LNCAP (cell line): Measurements from ENCODE around the gene GNAT2.

Experiments
- TF ChIP-seq, protein P1 (sequence below): fragments of 450-650 bp; IDR thresholded peaks from 2 replicates; pipeline ENCODE4 v1.5.1; 2017; ENCODE audit warnings: mild to moderate bottlenecking

GNAT2 gene

DNA sequence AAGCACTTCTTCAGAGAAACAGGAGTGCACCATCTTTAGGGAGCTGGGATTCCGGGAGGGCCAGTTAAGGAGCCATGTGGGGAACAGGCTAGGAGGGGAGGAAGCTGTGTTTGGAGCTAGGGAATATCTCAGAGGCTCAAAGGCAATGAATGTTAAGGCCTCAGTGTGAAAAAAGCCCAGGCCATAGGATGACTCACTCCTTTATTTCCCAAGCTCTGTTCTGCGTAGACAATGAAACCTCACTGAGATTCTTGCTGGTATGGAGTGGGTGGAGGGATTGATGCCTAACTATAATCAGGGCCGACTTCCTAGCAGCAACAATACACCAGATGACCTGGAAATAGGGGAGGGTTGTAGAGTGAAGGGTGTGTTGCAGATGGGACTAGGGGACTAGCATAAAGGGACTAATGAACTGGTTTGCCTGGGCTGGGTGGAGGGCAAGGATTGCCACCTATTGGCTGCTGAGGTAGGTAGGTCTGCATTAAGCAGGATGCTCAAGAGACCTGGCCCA is 2.1 kb downstream of the GNAT2 start:
- TF ChIP-seq, protein P1, sequence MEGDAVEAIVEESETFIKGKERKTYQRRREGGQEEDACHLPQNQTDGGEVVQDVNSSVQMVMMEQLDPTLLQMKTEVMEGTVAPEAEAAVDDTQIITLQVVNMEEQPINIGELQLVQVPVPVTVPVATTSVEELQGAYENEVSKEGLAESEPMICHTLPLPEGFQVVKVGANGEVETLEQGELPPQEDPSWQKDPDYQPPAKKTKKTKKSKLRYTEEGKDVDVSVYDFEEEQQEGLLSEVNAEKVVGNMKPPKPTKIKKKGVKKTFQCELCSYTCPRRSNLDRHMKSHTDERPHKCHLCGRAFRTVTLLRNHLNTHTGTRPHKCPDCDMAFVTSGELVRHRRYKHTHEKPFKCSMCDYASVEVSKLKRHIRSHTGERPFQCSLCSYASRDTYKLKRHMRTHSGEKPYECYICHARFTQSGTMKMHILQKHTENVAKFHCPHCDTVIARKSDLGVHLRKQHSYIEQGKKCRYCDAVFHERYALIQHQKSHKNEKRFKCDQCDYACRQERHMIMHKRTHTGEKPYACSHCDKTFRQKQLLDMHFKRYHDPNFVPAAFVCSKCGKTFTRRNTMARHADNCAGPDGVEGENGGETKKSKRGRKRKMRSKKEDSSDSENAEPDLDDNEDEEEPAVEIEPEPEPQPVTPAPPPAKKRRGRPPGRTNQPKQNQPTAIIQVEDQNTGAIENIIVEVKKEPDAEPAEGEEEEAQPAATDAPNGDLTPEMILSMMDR = no peak

DNA sequence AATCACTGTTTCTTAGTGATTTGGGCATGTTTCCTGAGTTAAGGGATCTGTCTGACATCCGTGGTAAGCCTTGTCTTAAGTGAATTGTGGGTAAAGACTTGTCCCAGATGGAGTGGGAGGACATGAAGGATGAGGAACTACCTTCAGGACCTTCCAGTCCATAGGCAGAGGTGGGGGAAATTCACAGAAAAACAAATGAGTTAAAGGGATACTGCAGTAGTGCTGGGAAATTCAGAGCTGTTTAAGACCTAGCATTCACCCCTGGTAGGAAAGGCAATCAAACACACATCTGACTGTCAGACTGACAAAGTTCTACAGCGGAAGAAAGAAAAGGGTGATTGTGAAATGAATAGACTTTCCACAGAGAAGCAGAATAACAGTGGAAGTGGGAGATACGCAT is 3.0 kb downstream of the GNAT2 start:
- TF ChIP-seq, protein P1 = no peak

DNA sequence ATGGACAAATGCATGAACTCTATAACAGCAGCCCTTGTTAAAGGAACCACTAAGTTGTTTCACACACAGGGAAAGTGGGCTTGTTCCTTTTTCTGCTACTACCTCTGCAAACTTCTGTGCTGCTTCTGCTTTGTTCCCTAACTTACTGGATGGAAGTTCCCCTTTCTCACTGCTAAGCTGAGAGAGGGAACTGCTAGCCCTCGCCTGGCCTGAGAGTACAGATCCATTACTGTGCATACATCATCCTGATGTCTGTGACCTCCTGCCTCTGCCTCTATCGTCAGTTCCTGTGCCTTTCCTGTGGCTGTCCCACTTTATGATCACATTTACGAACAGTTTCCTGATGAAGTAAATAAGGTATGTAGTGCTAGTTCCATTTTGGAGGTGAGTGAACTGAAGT is 3.5 kb downstream of the GNAT2 start:
- TF ChIP-seq, protein P1 = no peak

DNA sequence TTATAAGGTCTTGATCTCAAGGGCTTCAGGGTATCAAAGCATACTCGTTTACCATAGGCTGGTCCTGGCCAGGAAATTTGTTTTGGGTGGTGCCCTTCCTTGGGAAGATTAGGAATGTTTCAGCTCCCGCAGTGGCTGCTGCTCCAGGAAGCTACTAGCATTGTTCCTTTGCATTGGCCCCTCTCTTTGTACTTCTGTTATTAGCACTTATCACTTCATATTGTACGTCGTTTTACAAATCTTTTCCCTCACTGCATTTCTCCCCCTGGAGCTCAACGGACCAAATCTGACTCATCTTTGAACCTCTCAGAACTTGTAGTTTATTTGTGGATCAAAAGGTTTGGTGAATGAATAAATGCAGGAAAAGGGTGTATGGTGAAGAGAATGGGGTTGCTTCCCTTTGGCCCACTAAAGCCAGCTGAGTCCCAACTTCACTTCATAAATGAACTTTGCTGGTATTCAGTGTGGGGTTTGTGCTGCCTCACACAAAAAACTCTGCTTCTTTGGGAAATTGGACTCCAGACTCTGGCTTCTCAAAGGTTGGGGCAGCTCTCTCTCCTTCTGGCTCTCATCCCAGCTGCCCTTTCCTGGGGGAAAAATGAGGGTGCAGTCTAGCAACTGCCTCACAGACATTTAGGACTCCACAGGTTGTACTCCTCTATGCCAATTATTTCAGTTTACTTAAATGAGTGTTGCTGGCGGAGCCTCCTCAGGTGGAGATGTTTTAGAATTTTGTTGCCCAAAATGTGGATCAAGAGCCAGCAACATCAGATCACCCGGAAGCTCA is 5.9 kb downstream of the GNAT2 start:
- TF ChIP-seq, protein P1 = no peak

DNA sequence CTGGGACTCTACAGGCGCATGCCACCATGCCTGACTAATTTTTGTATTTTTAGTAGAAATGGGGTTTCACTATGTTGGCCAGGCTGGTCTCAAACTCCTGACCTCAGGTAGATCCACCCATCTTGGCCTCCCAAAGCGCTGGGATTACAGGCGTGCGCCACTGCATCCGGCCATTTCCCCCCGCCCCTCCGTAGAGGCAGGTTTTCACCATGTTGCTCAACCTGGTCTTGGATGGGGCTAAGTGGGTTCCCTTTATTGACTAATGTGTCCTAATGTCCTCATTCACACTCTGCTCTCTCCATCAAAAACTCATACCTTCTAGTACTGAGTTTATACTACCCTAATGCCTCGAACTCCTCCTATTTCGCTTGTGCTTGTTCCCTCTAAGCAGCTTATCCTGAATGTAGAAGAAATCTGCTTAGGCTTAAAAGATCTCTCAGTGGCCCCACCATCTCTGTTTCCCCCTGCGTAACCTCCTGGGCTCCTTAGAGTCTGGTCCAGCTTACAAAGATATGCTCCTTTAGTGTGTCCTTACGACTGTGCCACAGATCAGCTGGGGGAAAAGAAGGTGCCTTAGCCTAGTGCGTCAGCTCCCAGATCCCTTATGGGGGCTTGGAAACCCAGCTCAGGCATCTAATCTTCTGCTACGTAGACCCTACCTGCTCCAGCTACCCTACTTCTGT is 8.0 kb downstream of the GNAT2 start:
- TF ChIP-seq, protein P1 = no peak

DNA sequence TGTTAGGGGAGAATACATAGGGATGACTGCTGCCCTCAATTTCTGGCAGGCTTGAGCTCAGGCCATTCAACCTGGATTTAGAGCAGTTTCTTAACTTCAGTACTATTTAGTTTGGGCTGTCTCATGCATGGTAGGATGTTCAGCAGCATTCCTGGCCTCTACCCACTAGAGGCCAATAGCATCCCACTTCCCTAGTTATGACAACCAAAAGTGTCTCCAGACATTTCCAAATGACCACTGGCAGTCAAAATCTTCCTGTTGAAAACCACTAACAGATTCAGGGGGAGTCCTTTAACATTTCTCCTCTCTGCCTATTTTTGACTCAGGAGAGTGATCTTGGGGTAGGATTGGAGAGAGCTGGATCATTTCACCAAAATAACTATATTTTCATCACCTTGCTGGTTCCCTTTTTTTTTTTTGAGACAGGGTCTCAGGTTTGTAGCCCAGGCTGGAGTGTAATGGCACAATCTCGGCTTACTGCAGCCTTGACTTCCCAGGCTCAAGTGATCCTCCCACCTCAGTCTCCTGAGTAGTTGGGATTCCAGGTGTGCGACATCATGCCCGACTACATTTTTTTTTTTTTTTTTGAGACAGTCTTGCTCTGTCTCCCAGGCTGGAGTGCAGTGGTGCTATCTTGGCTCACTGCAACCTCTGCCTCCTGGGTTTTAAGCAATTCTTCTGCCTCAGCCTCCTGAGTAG is 8.7 kb downstream of the GNAT2 start:
- TF ChIP-seq, protein P1 = no peak

DNA sequence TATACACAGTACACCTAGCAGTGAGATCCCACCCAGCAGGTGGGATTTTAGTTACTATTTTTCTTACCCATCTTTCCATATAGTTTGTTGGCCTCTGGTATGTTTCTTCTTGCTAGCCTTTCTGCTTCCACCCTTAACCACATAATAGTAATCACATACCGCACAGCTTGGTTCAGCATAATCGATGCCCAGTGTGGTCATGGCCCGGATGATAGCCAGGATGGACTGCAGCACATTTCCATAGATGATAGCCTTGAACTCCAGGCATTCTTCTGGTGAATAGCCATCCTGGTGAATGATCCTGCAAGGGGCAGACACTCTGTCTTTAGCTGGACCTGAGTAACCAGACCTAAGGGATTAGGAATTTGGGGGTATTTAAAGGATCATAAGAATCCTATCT is 9.5 kb downstream of the GNAT2 start:
- TF ChIP-seq, protein P1 = no peak
